Measurements from ENCODE around the gene NFU1.

Gene NFU1
- 11.8 to 15.7 (median 14.0) reads per million in 4 donors for total RNA-seq

DNA sequence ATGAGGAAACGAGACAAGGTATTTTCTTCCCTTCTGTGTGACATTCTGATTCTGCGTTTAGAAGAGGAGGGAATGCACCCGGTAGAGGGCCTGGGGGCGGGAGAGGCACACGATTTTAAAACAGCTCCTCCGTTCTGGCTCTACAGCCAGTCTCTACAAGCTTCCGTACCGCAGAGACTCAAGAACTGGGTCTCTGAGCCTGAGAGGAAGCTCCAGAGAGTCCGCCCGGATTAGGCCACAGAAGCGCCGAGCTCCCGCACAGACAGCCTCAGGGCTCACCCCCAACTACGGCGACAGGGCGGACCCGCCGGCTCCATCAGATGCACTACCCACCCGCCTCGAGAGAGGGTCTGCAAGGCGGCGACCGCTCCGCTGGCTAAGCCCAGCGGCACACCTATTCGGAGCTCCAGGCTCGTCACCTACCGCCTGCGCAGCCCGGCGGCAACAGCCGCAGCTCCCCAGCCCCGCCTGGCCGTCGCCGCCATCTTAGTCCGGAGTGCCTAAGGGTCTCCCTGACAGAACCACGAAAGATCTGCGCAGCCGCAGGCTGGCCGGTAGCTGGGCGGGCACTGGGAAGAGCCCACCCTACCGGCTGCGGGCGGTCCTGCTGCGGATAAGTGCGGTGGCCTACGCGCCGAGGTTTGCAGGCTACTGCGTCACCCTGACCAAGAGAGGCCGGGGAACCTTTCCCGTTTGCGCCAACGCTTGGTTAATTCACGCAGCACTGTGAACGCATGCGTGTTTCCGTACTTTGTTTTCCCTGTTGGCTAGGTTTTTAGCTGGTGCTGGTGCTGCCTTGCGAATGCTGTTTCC is at the start of gene NFU1:
Gene NFU1 (minus strand): TSS at position 498 of the 813 bp plus-strand sequence. CDS start 13 bp downstream, at position 485.
- peak; percentile 71 to 93 (median 76) for DNase-seq

DNA sequence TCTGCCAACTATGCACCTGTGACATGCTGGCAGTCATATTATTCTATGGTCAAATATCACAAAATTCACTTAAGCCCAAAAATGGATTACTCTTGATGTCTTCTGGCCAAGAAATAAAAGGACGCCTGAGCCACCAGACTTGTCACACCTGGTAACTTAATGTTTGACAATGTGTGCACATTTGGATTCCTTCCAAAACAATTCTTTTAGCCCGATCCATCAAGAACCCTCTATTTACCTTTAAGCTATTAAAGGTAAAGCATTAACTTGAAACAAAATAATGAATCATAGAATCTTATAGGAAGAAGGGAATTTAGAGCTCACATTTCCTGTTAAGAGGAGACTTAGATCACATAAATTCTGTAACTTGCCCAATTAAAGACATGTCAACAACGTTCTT is 46.5 kb upstream of the NFU1 start:
- no peak for DNase-seq

DNA sequence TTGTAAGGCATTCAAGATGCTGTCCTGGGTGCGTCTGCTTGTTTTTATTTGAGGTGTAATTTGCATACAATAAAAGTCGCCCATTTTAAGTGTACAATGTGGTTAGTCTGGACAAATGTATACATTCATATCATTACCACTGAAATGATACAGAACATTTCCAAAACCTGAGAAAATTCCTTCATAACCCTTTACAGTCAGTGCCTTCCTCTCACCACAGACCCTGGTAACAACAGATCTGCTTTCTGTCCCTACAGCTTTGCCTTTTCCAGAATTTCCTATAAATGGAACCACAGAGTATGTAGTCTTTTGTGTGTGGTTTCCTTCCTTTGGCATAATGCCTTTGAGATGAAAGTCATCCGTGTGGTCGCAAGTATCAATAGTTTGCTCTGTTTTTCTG is 45.8 kb upstream of the NFU1 start:
- DNase-seq, result no peak

DNA sequence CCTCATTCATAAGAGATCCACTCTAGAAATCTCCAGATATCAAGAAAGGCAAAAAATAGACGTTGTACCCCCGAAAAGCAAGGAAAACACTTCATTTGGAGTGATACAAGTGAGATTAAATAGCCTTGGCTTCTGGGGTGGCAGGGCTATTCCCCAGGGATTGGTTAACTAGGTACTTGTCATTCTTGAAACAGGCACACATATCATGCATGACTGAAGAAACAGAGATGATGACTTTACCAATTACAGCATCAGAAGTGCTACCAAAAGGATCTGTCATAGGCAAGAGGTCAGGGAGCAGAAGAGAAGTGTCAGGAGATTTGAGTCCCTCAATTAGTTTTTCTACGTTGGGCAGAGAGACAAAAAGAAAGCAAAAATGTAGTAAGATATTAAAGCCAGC is 45.2 kb upstream of the NFU1 start:
- DNase-seq, result no peak

DNA sequence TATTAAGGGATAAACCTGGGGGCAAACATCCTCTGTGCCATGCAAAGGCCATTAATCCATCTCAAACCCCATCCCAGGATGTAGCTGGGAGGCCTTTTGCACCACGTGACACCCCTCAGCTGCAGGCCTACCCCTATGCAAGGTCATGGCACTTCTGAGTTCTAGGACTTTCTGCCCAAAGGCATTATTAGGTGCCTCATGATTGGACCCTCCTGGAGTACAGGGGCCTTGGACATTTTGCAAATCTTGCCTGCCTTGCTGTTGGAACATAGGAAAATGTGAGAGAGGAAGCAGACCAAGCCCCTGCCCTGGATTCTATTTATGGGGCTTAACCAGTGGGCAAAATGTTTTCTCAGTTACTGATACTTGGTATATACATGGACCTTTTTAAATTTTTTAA is 44.2 kb upstream of the NFU1 start:
- DNase-seq, result no peak

DNA sequence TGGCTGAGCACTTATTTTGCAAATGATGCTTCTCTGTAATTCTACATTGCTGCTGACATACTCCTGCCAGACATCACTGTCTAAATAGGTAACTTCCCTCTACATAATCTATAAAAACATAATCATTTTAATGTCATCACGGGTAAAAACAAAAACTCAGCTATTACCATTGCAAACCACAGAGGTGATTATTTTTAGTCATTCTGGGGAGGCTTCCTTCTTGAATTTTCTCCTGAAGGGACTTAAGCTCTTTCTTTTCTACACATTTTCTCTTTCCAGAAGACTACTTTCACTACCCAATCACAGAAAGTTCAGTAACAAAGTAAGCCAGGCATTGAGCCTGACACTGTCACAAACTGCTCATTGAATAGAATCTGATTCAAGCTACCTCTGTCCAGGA is 40.4 kb upstream of the NFU1 start:
- no peak for DNase-seq

DNA sequence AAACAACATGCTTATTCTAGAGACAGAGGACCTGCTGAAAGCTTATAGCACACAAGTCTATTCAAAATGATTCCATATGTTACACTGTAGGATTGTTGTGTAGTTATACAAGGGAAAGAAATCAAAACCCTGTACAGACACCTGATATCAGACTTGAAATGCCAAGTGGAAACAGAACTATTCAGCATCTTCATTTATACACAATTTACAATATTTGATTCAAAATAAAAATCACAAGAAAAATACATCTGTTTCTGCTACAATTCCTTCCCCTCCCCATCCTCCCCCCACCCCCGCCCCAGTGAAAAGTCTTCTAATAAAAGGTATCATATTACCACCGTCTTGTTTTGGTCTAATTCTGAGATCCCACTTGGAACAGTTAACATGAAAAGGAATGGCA is 37.5 kb upstream of the NFU1 start:
- DNase-seq, result no peak

DNA sequence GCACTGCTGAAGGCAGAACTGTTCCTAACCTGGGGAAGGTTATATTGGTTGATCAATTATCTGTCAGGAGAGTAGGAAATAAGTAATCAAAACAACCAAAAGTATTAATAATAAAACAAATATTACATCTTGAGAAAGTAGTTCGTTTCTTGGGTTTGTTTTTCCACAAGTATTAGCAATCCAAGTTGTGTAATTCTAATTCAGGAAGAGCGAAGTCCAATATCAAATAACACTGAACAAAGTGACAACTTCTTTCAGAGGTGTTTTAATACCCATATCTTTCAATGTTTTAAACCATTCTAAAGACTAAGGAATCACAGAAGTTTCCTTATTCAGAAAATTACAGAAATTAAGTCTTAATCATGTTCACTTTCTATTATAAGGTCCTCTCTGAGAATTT is 34.6 kb upstream of the NFU1 start:
- DNase-seq, result no peak

DNA sequence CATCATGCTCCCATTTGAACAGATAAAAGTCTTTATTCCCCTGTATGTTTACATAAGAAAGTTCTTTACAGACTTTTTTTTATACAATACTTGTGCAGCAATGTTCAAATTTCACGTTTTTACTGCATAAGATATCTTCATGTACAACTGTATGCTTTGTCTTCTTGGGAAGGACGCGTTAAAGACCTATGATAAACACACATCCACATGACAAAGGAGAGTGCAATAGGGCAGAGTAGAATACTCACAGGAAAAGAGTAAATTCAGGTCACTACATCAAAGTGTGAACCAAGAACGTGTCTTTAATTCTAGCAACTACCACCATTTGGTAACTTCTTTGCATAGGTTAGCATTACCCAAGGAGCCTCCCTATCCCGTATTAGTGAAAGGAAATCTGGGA is 33.7 kb upstream of the NFU1 start:
- no peak for DNase-seq

DNA sequence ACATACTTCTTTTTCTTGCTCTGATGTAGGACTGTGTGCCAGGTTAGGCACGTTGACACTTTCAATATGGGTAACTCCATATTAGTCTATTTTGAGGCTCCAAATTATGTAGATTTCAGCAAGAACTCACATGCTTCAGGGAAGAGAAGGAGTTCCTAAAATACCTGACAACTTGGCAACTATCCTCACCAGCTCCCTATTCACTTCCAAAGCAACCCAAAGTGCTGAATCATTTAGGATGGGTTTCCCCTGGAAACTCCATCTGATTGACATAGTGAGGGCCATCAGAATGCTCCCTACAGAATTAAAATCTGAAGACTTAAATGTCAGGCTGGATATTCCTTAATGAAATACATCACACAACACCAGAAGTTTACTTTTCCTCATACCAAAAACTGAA is 32.5 kb upstream of the NFU1 start:
- no peak for DNase-seq

DNA sequence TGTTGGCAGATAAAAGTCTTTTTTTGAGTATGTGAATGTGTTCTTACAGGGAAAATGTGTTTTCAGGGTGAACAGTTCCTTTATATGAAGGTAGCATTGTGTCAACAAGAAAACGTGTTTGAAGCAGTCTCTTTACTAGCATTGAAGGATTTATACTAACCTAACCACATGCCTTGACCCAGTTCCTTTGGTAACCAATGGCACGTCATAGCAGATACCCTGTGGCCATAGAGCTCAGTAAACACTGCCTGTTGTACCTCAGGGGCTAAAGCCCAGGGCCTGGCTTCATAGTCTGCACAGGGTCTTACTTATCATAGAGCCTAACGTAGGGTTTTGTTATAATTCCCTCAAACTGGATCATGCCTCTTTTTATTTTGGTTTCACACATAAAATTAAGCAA is 32.1 kb upstream of the NFU1 start:
- DNase-seq, result no peak

DNA sequence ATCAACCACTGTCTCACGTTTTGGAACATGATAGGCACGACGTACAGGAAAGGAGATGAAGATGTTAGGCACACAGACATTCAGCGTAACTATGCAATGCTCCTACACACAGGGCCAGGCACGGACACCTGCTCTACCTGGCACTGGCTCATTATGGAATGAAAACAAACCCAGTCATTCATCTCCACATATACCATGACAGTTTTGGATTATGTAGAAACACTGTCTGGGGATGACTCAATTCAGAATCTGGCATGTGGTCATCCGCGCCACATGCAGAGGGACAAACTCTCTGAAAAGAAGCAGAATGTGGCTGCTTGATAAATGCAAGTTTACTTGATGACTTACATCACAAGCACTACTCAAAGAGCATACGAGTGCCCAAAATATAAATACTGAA is 29.5 kb upstream of the NFU1 start:
- DNase-seq, result peak in 1 of 5 donors; percentile 8

DNA sequence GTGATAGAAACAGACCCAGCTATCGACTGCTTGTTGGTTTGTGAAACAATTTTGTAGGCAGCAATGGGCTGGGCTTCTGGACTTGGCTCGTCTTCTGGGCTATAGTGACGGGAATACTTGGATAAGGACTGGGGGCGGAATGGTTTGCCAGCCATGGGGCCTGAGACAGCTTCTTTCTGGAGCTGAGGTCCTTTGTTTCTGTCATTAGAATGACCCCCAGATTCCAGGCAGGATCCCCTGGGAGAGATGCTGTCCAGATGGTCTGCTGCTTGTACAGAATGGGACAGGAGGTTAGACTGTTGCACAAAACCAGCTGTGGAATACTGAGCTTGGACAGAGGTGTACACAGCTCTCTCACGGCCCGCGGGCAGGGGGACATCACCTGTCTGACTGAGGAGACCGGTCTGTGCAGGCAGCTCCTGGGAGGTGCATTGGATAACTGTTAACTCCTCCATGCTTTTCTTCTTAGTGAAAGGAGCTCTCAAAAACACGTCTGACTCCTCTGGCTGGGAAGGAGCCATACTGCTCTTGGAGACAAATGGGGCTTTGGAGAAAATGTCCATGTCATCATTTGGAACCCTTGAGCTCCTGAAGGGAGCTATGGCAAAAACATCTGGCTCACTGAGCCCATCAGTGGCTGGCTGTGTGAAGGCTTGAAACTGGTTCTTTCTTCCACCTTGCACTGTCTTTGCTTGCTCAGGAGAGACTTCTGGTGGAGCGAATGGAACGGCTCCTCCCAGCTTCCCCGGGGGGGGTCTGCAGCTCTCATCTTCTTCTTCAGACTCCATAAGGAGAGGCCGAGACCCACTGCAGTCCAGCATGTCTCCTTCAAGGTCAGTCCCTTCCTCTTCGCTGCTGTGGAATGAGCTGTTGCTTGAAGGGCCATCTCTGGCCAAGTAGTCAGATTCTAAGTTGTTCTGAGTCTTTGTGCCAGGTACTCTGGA is 28.6 kb upstream of the NFU1 start:
- no peak for DNase-seq

DNA sequence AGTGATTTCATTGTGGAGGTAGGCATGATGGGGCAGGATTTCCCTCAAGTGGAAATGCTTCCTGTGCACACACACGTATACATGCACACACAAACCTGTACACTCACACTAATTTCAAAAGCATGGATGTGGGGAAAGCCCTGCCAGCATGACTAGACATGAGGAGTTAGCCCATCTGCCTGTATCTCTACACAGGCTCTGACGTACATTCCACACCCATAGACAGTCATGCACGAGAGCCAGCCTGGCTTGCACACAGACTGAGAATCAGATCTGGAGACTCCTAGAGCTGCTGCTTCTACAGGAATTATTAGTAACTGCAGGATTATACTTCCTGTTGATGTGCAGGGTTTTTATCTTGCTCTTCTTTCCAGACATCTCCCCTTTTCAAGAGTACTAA is 27.3 kb upstream of the NFU1 start:
- DNase-seq, result no peak

DNA sequence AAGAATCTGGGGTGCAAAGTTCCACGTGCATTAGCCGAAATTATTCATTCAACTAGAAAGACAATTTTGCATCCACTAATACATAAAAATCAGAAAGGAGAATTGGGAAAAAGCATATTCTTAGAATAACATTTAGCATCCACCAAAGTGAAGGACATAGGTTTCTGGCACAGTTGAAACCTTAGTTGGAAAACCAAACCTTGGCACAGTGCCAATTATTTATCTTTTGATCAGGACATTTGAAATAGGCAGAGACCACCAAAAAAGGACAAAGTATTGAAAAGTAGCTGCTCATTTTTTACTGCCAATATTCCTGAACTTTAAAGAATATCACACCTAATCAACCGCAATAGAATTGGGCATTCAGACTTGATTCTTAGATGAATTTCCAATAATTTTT is 25.5 kb upstream of the NFU1 start:
- DNase-seq, result no peak

DNA sequence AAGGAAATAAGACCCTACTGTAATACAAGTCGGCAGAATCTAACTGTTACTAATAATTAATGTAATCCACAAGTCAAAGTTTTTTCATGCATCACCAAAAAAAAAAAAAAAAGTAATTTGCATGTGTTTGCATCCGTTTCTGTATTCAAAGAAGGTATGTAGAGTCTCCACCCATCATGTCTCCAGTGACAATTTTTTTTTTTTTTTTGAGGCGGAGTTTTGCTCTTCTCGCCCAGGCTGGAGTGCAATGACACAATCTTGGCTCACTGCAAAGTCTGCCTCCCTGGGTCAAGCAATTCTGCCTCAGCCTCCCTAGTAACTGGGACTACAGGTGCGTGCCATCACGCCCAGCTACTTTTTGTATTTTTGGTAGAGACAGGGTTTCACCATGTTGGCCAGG is 24.2 kb upstream of the NFU1 start:
- DNase-seq, result no peak

DNA sequence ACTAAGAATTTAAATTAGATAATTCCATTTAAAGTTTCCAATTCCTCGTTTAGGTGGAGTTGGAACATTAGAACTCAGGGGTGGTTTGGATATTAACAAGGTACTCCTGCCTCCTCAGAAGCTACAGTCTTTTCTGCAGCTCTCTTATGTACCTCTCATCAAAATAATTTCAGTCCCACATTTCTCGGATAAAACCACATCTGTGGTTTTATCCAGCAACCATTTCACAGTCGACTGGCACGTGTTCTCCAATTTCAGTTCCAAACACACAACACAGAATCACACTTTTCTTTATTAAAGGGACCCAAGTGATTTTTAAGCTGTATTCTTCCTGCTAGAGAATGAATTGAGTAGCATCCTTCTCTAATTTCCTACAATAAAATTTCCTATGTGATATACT is 22.7 kb upstream of the NFU1 start:
- DNase-seq, result no peak

DNA sequence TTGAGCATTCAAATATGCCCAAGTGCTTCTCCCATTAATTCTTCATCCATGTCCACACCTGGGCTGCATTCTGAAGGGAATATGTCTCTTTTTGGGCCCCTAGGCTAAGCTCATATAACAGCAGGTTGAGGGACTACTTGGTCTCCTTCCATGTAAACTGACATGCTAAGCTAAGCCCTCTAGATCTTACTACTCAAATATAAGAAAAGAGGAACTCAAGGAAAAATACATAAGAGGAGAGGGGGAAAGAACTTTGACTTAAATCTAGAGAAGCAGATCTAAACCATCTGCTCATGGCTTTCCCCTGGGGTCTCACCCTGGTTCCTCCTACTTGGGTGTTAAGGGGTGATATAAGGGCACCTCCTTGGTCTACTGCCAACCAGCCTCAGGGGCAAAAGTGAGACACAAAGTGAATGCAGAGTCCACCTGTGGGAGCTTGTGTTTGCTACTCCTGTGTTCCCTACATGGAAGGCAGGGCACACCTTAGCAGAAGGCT is 19.8 kb upstream of the NFU1 start:
- no peak for DNase-seq

DNA sequence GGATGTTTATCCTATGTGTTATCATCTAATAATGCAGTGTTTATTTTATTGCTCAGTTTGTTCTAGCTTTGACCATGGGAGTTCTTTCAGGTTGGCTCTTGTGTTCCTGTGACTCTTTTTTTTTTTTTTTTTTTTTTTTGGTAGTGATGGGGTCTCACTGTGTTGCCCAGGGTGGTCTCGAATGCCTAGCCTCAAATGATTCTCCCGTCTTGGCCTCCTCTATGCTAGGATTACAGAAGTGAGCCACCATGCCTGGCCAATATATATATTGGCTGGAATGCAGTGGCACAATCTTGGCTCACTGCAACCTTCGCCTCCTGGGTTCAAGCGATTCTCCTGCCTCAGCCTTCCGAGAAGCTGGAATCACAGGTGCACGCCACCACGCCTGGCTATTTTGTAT is 18.9 kb upstream of the NFU1 start:
- DNase-seq, result no peak

DNA sequence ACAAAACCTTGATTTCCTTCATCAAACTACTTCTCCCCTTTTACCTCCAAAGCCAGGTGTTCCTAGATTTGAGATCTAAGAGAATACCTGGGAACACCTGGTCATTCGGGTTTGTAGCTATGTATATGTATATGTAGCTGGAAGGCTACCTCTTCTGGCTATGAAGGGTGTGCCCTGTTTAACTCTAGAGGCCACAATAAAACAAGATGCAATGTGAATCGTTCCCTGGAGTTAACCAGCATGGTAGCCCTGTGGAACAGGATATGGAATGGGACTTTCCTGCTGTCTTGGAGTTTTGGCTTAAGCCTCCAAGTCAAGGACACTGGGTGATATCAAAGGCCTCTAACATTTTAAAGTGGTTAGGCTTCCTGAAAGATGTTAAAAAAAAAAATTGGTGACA is 17.7 kb upstream of the NFU1 start:
- DNase-seq, result no peak

DNA sequence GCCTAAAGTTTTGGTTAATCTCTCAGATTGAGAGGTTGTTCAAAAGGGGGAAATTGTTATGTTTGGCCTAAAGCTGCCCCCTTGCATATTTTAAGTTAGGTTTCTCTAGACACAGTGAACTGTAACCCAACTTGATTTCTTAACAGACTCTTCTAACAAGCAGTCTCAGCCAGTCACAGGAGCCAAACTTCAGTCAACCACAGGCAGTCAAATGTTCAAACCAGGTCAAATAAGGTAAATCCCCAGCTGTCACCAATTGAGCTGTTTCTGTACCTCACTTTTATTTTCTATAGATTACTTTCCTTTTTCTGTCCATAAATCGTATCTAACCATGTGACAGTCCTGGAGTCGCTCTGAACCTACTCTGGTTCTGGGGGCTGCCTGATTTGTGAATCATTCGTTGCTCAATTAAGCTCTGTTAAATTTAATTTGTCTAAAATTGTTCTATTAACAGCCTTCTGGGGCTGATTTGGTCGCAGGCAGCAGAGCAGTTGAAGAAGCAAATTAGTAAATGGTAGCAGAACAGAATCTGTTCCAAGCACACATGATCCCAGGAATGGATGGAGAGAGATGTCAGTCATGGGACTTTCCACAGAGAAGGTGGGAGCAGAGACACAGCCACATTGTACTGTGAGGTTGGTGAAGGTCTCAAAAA is 16.4 kb upstream of the NFU1 start:
- peak in 1 of 5 donors; percentile 12 for DNase-seq

DNA sequence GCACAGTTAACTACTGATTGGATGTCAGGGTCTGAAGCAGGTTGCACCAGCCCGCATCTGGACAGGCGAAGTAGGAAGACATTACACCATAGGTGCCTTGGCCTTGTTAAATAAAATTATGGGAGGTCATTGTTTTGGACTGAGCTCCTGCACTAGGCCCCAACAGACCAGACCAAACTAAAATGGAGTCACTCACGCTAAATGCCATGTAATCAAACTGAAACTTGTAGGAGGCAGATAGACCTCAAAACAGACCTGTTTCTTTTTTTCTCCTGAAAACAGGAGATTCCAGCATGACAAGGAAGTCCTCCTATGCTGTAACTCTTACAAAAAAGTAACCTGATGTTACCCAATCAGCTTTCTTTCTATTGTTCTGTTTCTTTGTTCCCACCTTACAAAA is 15.5 kb upstream of the NFU1 start:
- no peak for DNase-seq

DNA sequence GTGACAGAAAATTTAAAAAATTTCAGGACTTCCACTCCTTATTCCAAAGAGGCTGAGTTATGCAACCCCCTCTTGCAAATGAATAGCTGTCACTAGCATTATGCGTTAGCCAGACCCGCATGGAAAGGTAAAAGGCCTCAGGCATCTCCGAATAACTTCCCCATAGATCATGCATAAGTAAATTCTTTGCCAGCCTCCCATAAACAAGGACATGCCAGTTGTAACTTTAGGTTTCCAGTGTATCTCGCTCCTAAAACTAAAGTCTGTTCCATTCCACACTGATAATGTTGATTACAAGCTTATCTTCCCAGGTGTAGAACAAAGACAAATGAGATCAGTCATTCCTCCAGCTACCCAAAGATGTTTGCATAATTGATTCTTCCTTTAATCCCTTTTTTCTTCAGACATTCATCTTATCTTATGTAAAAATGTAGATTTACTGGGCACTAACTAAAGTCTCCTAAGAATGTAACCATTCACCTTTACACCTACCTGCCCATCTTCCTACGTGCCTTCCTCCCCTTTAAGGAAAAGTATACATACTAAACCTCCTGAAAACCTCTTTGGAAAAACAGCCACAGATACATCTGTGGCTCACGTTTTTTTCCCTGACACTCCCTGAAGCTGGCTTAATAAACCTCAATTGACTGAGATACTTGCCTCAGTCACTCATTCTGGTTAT is 13.6 kb upstream of the NFU1 start:
- no peak for DNase-seq

All from T-helper 1 cell (primary cell).